ENCODE data around the gene FAM163B. TPM values are rescaled to one million over a fixed set of nuclear protein-coding genes. Genes with fewer than 3 reads are reported as not detected.

FAM163B gene
- total and polyA plus RNA-seq, 9 of the 15 experiments (the other 6 are each of a cell fraction or from before 2014, with no cell fraction given): not detected

GRCh38 chr9:133545494-133546286, 63.5 kb downstream of the FAM163B start:
- no peaks in the 10 kb centered on the region for H3K79me2 ChIP-seq (ENCODE audit: control insufficient read depth, insufficient read depth, low read length)
- ATAC-seq: no peak
- ChIA-PET CTCF (ENCODE audit: low intra/inter-chr PET ratio) (no interaction called here), POLR2A (interaction anchor here (0.7 to 0.9 kb wide), 2 partner anchors 12 to 560 kb away, joined by 3 read pairs; no protein-coding TSS in a partner anchor)
- in situ Hi-C loops (cut with MboI): no loop called here
- H3K27ac ChIP-seq (ENCODE audit: extremely low read depth, low read depth, low read length): no peak overlapping the region
- DNase-seq (ENCODE audit: extremely low read depth in 1 of 4, low spot score in 3 of 4): no peak
- intact Hi-C loops (cut with micrococcal nuclease): no loop called here
- H3K4me1 ChIP-seq (replicated peaks in 1 of 2; ENCODE audit: control insufficient read depth in 2 of 2, insufficient read depth in 2 of 2, low read length in 2 of 2): peaks cover 0 to 16% of the 10 kb centered on the region in 2 experiments; a peak in 2 of 5 replicates
- H4K20me1 ChIP-seq (replicated peaks; ENCODE audit: control insufficient read depth, insufficient read depth, low read length): peaks cover 26% of the 10 kb centered on the region
- H3K27me3 ChIP-seq (ENCODE audit: control insufficient read depth in 2 of 2, insufficient read depth in 2 of 2, low read length in 2 of 2): peaks cover 19 to 65% of the 10 kb centered on the region in 2 experiments
- H2AFZ ChIP-seq (ENCODE audit: low read depth, low read length): no peak overlapping the region
- H3K4me3 ChIP-seq: no peak overlapping the region
- H3K9ac ChIP-seq (ENCODE audit: insufficient read depth in 1 of 2, low read depth in 2 of 2, low read length in 2 of 2): no peak overlapping the region
- no TSS peak for BruUV-seq (replicated peaks)
- H3K9me1 ChIP-seq (ENCODE audit: control insufficient read depth, insufficient read depth, low read length): peaks cover 4% of the 10 kb centered on the region
- no peaks in the 10 kb centered on the region for H3K36me3 ChIP-seq (ENCODE audit: control insufficient read depth, insufficient read depth, low read length)
- 1% methylated on average over 23 of the region's 25 CpGs for WGBS (ENCODE audit: insufficient coverage, low coverage, missing lambda C conversion rate)
- H3K4me2 ChIP-seq (ENCODE audit: insufficient read depth, low read length): no peak overlapping the region
- no peaks in the 10 kb centered on the region for H3K9me3 ChIP-seq (replicated peaks; ENCODE audit: control insufficient read depth, insufficient read depth, low read depth, low read length)
- no peak for FAIRE-seq
- TF ChIP-seq CCAR2 (IDR thresholded peaks at IDR 0.05; ENCODE audit: low read depth, low read length): no peak
- no peak for TF ChIP-seq SNAPC5 (CRISPR knock-in tag; IDR thresholded peaks at IDR 0.05)
- no peak for TF ChIP-seq TCFL5 (CRISPR knock-in tag; conservative IDR thresholded peaks at IDR 0.05)
- no peak for TF ChIP-seq OTX1 (CRISPR knock-in tag; IDR thresholded peaks at IDR 0.05)
- TF ChIP-seq CSDE1 (IDR thresholded peaks at IDR 0.05): no peak
- TF ChIP-seq NCOA1 (IDR thresholded peaks at IDR 0.05; ENCODE audit: low read depth): no peak
- TF ChIP-seq ZNF140 (CRISPR knock-in tag; IDR thresholded peaks at IDR 0.05): no peak
- TF ChIP-seq BCLAF1 (IDR thresholded peaks at IDR 0.05; ENCODE audit: borderline replicate concordance in 1 of 2, control insufficient read depth in 1 of 2, low read depth in 2 of 2, low read length in 1 of 2): no peak
- TF ChIP-seq, protein P1, sequence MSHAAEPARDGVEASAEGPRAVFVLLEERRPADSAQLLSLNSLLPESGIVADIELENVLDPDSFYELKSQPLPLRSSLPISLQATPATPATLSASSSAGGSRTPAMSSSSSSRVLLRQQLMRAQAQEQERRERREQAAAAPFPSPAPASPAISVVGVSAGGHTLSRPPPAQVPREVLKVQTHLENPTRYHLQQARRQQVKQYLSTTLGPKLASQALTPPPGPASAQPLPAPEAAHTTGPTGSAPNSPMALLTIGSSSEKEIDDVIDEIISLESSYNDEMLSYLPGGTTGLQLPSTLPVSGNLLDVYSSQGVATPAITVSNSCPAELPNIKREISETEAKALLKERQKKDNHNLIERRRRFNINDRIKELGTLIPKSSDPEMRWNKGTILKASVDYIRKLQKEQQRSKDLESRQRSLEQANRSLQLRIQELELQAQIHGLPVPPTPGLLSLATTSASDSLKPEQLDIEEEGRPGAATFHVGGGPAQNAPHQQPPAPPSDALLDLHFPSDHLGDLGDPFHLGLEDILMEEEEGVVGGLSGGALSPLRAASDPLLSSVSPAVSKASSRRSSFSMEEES (CRISPR knock-in tag; IDR thresholded peaks at IDR 0.05): no peak
- no peak for TF ChIP-seq TRIM24 (IDR thresholded peaks at IDR 0.05)
- no peak for TF ChIP-seq GABPB1 (CRISPR knock-in tag; IDR thresholded peaks at IDR 0.05)
- TF ChIP-seq DMBX1 (CRISPR knock-in tag; IDR thresholded peaks at IDR 0.05; ENCODE audit: borderline replicate concordance): no peak
- no peak for TF ChIP-seq SPI1 (IDR thresholded peaks at IDR 0.05; ENCODE audit: borderline replicate concordance, low read depth, low read length)
- no peak for TF ChIP-seq ZFP30 (CRISPR knock-in tag; IDR thresholded peaks at IDR 0.05; ENCODE audit: borderline replicate concordance)
- no peak for TF ChIP-seq ZNF282 (CRISPR knock-in tag; IDR thresholded peaks at IDR 0.05)
- no peak for TF ChIP-seq ZNF133 (CRISPR knock-in tag; IDR thresholded peaks at IDR 0.05)
- TF ChIP-seq NONO (IDR thresholded peaks at IDR 0.05; ENCODE audit: low read depth in 2 of 2, low read length in 1 of 2): no peak
- TF ChIP-seq NELFE (IDR thresholded peaks at IDR 0.05; ENCODE audit: insufficient read depth, insufficient read length): no peak

All from K562 (cell line).